SJSA1 (cell line): ENCODE results near the gene PCNT. TPM values are rescaled to one million over a fixed set of nuclear protein-coding genes. Genes with fewer than 3 reads are reported as not detected.
"Not testable (repeated sequence)": the region's sequence is repeated elsewhere in the genome, so short reads cannot be mapped to it uniquely, and the experiment has no call there.

Source experiments
- DNase-seq, 2 experiments: peaks; one replicate each; pipeline ENCODE4 v3.0.0-alpha.2; 2015 to 2020; ENCODE audit warnings: low spot score in 2 of 2, low read depth in 1 of 2
- H3K27ac ChIP-seq: fragments of 250-450 bp; sonication (Bioruptor Pico); 2 replicates; pipeline ENCODE4 v1.5.1; 2020; ENCODE audit warnings: mild to moderate bottlenecking, moderate library complexity
- H3K27me3 ChIP-seq: fragments of 250-450 bp; sonication (Bioruptor Pico); replicated peaks from 2 replicates; pipeline ENCODE4 v1.5.1; 2020; ENCODE audit warnings: mild to moderate bottlenecking, moderate library complexity
- H3K36me3 ChIP-seq: fragments of 250-450 bp; sonication (Bioruptor Pico); 2 replicates; pipeline ENCODE4 v1.5.1; 2020; ENCODE audit warnings: mild to moderate bottlenecking
- H3K4me1 ChIP-seq: fragments of 250-450 bp; sonication (Bioruptor Pico); replicated peaks from 2 replicates; pipeline ENCODE4 v1.6.1; 2021; ENCODE audit warnings: mild to moderate bottlenecking
- H3K4me3 ChIP-seq: fragments of 250-450 bp; sonication (Bioruptor Pico); 2 replicates; pipeline ENCODE4 v1.5.1; 2020; ENCODE audit warnings: mild to moderate bottlenecking
- H3K9me3 ChIP-seq: fragments of 250-450 bp; sonication (Bioruptor Pico); replicated peaks from 2 replicates; pipeline ENCODE4 v1.5.1; 2020; ENCODE audit warnings: mild to moderate bottlenecking
- total RNA-seq: library from RNA; depleted of rRNA; stranded (reverse); fragments of >200 nt; shearing (Covaris generic); gene quantifications from 2 replicates; pipeline ENCODE4 v1.2.3, GENCODE V29; 2014

PCNT gene
- total RNA-seq, 1 experiment from 2014 or later: 57.3 TPM

GRCh38 chr21:46434322-46434958, 110.5 kb downstream of the PCNT start:
- Histone ChIP-seq H3K27me3 (no peaks in the 10 kb centered on the region), H3K4me1 (no peaks in the 10 kb centered on the region), H3K4me3 (no peak overlapping the region), H3K27ac (no peak overlapping the region), H3K36me3 (peaks cover 97% of the 10 kb centered on the region), H3K9me3 (no peaks in the 10 kb centered on the region)
- no peak for DNase-seq

DNA sequence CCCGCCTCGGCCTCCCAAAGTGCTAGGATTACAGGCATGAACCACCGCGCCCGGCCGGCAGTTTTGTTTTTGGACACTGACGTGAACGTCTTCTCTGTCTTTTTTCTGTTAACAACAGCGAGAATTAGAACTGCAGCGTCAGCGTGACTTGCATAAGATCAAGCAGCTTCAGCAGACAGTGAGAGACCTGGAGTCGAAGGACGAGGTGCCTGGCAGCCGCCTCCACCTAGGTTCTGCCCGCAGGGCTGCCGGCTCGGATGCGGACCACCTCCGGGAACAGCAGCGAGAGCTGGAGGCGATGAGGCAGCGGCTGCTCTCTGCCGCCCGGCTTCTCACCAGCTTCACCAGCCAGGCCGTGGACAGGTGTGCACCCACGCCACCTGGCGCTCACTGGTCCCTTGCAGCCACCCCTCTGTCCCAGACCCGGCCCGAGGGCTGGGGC, 111.9 kb downstream of the PCNT start:
- H3K36me3 ChIP-seq: peaks cover 97% of the 10 kb centered on the region

GRCh38 chr21:46436621-46437020, 112.7 kb downstream of the PCNT start:
- no peak overlapping the region for H3K27ac ChIP-seq
- H3K4me1 ChIP-seq: no peaks in the 10 kb centered on the region
- no peak overlapping the region for H3K4me3 ChIP-seq
- no peak for DNase-seq
- no peaks in the 10 kb centered on the region for H3K9me3 ChIP-seq
- peaks cover 97% of the 10 kb centered on the region for H3K36me3 ChIP-seq
- H3K27me3 ChIP-seq: no peaks in the 10 kb centered on the region

More for the DNA sequence above, 111.9 kb downstream of the PCNT start:
- DNase-seq: no peak
- H3K27me3 ChIP-seq: no peaks in the 10 kb centered on the region
- H3K9me3 ChIP-seq: no peaks in the 10 kb centered on the region
- no peaks in the 10 kb centered on the region for H3K4me1 ChIP-seq
- no peak overlapping the region for H3K27ac ChIP-seq
- H3K4me3 ChIP-seq: no peak overlapping the region

GRCh38 chr21:46437096-46437498, 113.1 kb downstream of the PCNT start:
- H3K9me3 ChIP-seq: no peaks in the 10 kb centered on the region
- H3K27me3 ChIP-seq: no peaks in the 10 kb centered on the region
- peaks cover 97% of the 10 kb centered on the region for H3K36me3 ChIP-seq
- no peak overlapping the region for H3K27ac ChIP-seq
- DNase-seq: no peak
- no peak overlapping the region for H3K4me3 ChIP-seq
- H3K4me1 ChIP-seq: no peaks in the 10 kb centered on the region

GRCh38 chr21:46437511-46437910, 113.6 kb downstream of the PCNT start:
- no peak overlapping the region for H3K27ac ChIP-seq
- peaks cover 97% of the 10 kb centered on the region for H3K36me3 ChIP-seq

DNA sequence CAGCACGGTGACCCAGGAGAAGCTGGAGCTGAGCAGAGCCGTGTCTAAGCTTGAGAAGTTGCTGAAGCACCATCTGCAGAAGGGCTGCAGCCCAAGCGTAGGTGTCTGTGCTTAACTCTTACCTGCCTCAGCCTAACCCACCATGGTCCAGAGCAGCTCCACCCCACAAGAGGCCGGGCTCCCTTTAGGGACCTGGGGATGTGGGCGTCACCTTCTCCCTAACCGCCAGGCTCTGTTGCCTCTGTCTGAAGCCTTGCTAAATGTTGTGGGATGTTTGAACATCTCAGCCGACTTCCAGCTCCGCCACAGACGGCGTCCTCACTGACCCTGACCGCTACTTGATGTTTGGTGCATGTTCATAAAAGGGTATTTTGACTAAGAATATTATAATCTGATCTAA, 114.3 kb downstream of the PCNT start:
- Histone ChIP-seq H3K4me3 (no peak overlapping the region), H3K36me3 (peaks cover 98% of the 10 kb centered on the region), H3K9me3 (no peaks in the 10 kb centered on the region), H3K27me3 (no peaks in the 10 kb centered on the region), H3K27ac (no peak overlapping the region), H3K4me1 (no peaks in the 10 kb centered on the region)
- DNase-seq: no peak

More at GRCh38 chr21:46437511-46437910, 113.6 kb downstream of the PCNT start:
- Histone ChIP-seq H3K4me3 (no peak overlapping the region), H3K4me1 (no peaks in the 10 kb centered on the region), H3K9me3 (no peaks in the 10 kb centered on the region), H3K27me3 (no peaks in the 10 kb centered on the region)
- DNase-seq: no peak

- Histone ChIP-seq H3K4me1 (no peaks in the 10 kb centered on the region), H3K36me3 (peaks cover 98% of the 10 kb centered on the region)
Measured at GRCh38 chr21:46439906-46440305, 116.0 kb downstream of the PCNT start.

DNA sequence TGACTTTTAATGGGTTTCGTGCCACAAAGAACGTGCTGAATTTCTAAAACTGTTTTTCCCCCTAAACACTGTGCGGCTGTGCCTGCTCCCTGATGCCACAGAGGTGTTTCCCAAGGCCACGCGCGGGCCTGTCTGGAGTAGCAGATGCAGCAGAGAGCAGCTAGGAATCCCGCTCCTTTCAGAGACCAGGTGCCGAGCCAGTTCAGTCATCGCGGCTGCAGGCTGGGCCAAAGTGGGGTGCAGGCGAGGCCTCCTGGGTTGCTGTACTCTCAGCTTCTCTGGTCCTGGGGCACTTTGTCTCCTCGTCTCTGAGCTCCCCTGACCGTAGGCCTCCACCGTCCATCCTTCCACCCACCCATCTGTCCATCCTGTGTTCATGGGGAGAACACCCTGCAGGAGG, 117.4 kb downstream of the PCNT start:
- Histone ChIP-seq H3K4me3 (no peak overlapping the region), H3K36me3 (peaks cover 98% of the 10 kb centered on the region), H3K4me1 (no peaks in the 10 kb centered on the region), H3K27me3 (no peaks in the 10 kb centered on the region), H3K9me3 (no peaks in the 10 kb centered on the region), H3K27ac (no peak overlapping the region)
- DNase-seq: no peak

More at GRCh38 chr21:46439906-46440305, 116.0 kb downstream of the PCNT start:
- Histone ChIP-seq H3K4me3 (no peak overlapping the region), H3K27me3 (no peaks in the 10 kb centered on the region), H3K9me3 (no peaks in the 10 kb centered on the region), H3K27ac (no peak overlapping the region)
- DNase-seq: no peak

DNA sequence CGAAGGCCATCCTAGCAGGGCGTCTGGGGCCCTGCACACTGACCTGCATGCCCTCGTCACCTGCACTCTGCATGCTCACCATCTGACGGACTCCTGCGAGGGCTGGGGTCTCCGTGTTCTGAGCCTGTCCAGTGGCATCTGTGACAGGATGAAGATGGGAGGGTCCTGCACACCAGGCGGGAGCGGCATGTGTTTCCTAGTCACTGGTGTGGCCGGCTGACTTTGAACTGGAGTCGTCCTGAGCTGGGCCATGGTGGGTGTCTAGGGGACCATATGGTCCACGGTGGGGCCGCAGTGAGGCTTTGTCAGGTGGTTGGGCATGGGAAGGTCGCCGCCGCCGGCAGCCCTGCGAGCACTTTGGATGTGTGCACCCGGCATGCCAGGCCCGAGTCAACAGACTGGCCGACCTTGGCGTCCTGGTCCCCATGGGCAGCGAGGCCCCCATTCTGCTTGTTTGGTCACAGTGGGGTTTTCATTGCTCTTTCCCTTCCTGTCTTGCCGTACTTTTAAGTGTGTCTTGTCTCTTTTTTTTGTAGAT, 118.1 kb downstream of the PCNT start:
- Histone ChIP-seq H3K27ac (no peak overlapping the region), H3K36me3 (peaks cover 99% of the 10 kb centered on the region), H3K27me3 (no peaks in the 10 kb centered on the region), H3K4me1 (no peaks in the 10 kb centered on the region), H3K9me3 (no peaks in the 10 kb centered on the region), H3K4me3 (no peak overlapping the region)
- DNase-seq: no peak

DNA sequence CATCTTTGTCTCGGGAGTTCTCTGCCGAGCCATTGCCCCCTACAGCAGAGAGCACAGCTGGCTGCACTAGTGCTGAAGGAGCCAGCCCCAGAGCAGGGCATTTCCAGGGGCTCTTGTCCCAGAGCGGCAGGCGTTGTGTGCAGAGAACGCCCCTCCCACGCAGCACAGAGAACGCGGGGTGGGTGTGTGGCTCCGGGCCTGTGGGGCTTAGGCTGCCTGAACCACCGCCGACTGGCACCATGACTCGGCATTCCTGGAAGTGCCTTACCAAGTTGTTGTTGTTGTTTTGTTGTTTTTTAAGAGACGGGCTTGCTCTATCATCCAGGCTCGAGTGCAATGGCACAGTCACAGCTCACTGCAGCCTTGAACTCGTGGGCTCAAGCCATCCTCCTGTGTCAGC, 119.0 kb downstream of the PCNT start:
- Histone ChIP-seq H3K4me3 (no peak overlapping the region), H3K27ac (no peak overlapping the region), H3K9me3 (peaks cover 4% of the 10 kb centered on the region; the same call in 1 of the 2 replicates), H3K27me3 (no peaks in the 10 kb centered on the region), H3K4me1 (no peaks in the 10 kb centered on the region), H3K36me3 (peaks cover 96% of the 10 kb centered on the region)
- DNase-seq: no peak

DNA sequence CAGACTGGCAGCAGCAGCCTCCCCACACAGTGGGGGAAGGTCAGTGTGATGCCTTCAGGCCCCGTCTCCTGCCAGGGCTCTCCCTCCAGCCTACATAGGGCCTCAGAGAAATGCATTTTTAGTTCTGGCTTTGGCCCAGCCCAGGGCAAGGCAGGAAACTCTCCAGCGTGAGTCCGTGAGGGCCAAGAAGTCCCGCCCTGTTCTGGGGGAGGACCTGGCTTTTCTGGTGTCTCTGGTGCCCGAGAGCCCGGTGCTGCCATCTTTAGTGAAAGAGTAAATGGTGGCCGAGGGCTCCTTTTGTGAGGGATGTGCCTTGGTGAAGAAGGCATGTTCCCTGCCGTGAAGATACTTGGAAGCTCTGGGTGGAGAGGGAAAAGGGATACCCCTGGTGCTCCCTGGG, 120.0 kb downstream of the PCNT start:
- Histone ChIP-seq H3K36me3 (peaks cover 93% of the 10 kb centered on the region), H3K4me1 (no peaks in the 10 kb centered on the region), H3K27ac (no peak overlapping the region), H3K27me3 (no peaks in the 10 kb centered on the region), H3K4me3 (no peak overlapping the region), H3K9me3 (peaks cover 4% of the 10 kb centered on the region; the same call in 1 of the 2 replicates)
- no peak for DNase-seq

DNA sequence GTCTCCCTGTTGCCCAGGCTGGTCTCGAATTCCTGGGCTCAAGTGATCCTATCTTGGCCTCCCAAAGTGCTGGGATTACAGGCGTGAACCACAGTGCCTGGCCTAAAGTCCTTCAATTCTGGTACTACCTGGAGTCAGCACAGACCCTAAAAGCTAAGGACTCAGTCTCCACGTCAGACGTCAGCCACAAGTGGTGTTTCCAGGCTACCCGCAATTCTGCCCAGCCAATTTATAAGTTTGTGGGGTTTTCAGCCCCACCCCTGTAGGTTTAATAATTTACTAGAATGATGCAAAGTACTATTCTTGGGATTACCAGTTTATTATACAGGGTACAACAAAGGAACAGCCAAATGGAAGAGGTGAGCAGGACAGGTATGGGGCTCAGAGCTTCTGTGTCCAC, 124.2 kb downstream of the PCNT start:
- Histone ChIP-seq H3K27ac (no peak overlapping the region), H3K4me1 (no peaks in the 10 kb centered on the region), H3K9me3 (peaks cover 4% of the 10 kb centered on the region; the same call in 1 of the 2 replicates), H3K27me3 (no peaks in the 10 kb centered on the region), H3K4me3 (no peak overlapping the region), H3K36me3 (peaks cover 54% of the 10 kb centered on the region)
- DNase-seq: no peak

GRCh38 chr21:46448855-46449254, 124.9 kb downstream of the PCNT start:
- H3K36me3 ChIP-seq: peaks cover 47% of the 10 kb centered on the region
- not testable (repeated sequence) for H3K27me3 ChIP-seq, H3K27ac ChIP-seq, DNase-seq, H3K4me1 ChIP-seq, H3K9me3 ChIP-seq, H3K4me3 ChIP-seq

DNA sequence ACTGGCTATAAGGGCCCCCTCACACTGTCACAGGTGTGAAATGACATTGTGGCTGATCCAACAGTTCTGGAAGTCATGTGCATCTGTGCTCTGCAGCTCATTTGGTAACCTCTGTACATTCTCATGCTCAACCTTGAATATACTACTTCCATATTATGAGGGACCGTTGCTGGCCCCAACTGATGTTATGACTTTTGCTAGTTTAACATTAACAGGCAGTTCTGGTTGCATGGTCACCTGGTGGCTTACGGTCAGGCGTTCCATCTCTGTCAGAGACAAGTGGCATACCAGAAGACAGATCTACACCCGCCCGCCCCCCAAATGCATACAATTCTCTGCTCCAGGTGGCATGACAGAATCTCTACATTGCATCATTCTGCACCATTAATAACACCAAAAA, 128.8 kb downstream of the PCNT start:
- no peak for DNase-seq
- H3K9me3 ChIP-seq: no peaks in the 10 kb centered on the region
- peaks cover 19% of the 10 kb centered on the region; the same call in 1 of the 2 replicates for H3K36me3 ChIP-seq
- no peak overlapping the region for H3K4me3 ChIP-seq
- no peaks in the 10 kb centered on the region for H3K27me3 ChIP-seq
- peaks cover 35% of the 10 kb centered on the region for H3K4me1 ChIP-seq
- no peak overlapping the region for H3K27ac ChIP-seq
